Loucy (cell line): ENCODE data around the gene CDKN2B-AS1.

Experiments used
- H2AFZ ChIP-seq: fragments of 200-600 bp; sonication (generic); 2 replicates; pipeline ENCODE4 v1.6.0; 2016; ENCODE audit warnings: antibody characterized with exemption, mild to moderate bottlenecking, low read length, moderate library complexity
- H3F3A ChIP-seq: fragments of 200-600 bp; 2 replicates; pipeline ENCODE4 v1.6.0; 2016; ENCODE audit warnings: antibody characterized with exemption, low read depth, mild to moderate bottlenecking
- H3K27me3 ChIP-seq: fragments of 200-600 bp; sonication (generic); 2 replicates; pipeline ENCODE4 v1.6.1; 2014; ENCODE audit warnings: low read length, mild to moderate bottlenecking; ENCODE audit not compliant: insufficient read depth, poor library complexity, severe bottlenecking
- H3K36me3 ChIP-seq: fragments of 200-600 bp; sonication (generic); 2 replicates; pipeline ENCODE4 v1.6.1; 2016; ENCODE audit warnings: low read length; ENCODE audit not compliant: insufficient read depth
- H3K4me1 ChIP-seq: fragments of 200-600 bp; sonication (generic); 2 replicates; pipeline ENCODE4 v1.5.1; 2014; ENCODE audit warnings: low read length, mild to moderate bottlenecking; ENCODE audit not compliant: insufficient read depth, poor library complexity, severe bottlenecking
- H3K4me2 ChIP-seq: fragments of 200-600 bp; sonication (generic); 2 replicates; pipeline ENCODE4 v1.6.0; 2014; ENCODE audit warnings: antibody characterized with exemption, low read length, low read depth, mild to moderate bottlenecking; ENCODE audit not compliant: poor library complexity, severe bottlenecking
- H3K4me3 ChIP-seq: fragments of 200-600 bp; sonication (generic); 2 replicates; pipeline ENCODE4 v1.5.1; 2014; ENCODE audit warnings: low read length, mild to moderate bottlenecking, mixed read lengths; ENCODE audit not compliant: poor library complexity, severe bottlenecking
- H3K79me2 ChIP-seq: fragments of 200-600 bp; sonication (generic); 2 replicates; pipeline ENCODE4 v1.6.1; 2014; ENCODE audit warnings: low read length; ENCODE audit not compliant: insufficient read depth
- H3K9ac ChIP-seq: fragments of 200-600 bp; sonication (generic); 2 replicates; pipeline ENCODE4 v1.6.0; 2014; ENCODE audit warnings: mild to moderate bottlenecking, low read depth, low read length, moderate library complexity; ENCODE audit not compliant: poor library complexity, severe bottlenecking
- H3K9me2 ChIP-seq: fragments of 200-600 bp; sonication (generic); replicated peaks from 2 replicates; pipeline ENCODE4 v1.6.1; 2016; ENCODE audit warnings: low read depth, low read length, mixed read lengths
- H3K9me3 ChIP-seq: fragments of 200-600 bp; sonication (generic); 2 replicates; pipeline ENCODE4 v1.6.1; 2014; ENCODE audit warnings: mild to moderate bottlenecking, antibody characterized with exemption, low read length, low read depth; ENCODE audit not compliant: insufficient read depth
- H4K20me1 ChIP-seq: fragments of 200-600 bp; sonication (generic); 2 replicates; pipeline ENCODE4 v1.6.0; 2014; ENCODE audit warnings: antibody characterized with exemption, low read length, mild to moderate bottlenecking; ENCODE audit not compliant: insufficient read depth, poor library complexity, severe bottlenecking
- EZH2phosphoT487 ChIP-seq: fragments of 200-600 bp; IDR thresholded peaks from 2 replicates; pipeline ENCODE4 v1.6.1; 2018; ENCODE audit warnings: antibody characterized with exemption, mild to moderate bottlenecking, moderate library complexity, borderline replicate concordance
- TF ChIP-seq, protein P1 (sequence below): fragments of 200-600 bp; sonication (generic); conservative IDR thresholded peaks from 2 replicates; pipeline ENCODE4 v1.5.1; 2014; ENCODE audit warnings: mild to moderate bottlenecking, antibody characterized with exemption, low read length

The CDKN2B-AS1 gene

DNA sequence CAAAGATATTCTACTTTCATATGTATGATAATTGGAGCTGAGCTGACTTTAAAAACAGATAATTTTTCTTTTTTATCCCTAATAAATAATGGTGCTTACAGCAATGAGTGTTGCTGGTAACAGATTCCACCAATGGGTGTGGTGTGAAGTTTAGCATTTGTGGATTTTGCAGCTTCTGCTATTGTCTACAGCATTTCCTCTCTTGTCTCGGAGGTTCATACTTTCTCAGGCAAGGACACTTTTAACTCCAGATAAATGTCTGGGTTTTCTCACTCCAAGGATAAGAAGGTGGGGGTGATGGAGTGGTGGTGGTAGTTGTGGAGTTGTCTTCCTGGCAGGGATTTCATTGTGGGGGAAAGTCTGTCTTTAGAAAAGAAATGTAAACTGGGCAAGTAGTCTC lies 134.5 kb downstream of the CDKN2B-AS1 start:
- Histone ChIP-seq H4K20me1 (no peaks in the 10 kb centered on the region), H3K27me3 (no peaks in the 10 kb centered on the region), H3K79me2 (no peaks in the 10 kb centered on the region), H3K9me2 (no peaks in the 10 kb centered on the region), H3K4me1 (no peaks in the 10 kb centered on the region), H3K36me3 (no peaks in the 10 kb centered on the region), H3K4me3 (no peak overlapping the region), H3F3A (no peaks in the 10 kb centered on the region), H3K4me2 (no peak overlapping the region), H2AFZ (no peak overlapping the region), H3K9me3 (no peaks in the 10 kb centered on the region), H3K9ac (no peak overlapping the region)
- no peak for TF ChIP-seq EZH2phosphoT487
- TF ChIP-seq, protein P1, sequence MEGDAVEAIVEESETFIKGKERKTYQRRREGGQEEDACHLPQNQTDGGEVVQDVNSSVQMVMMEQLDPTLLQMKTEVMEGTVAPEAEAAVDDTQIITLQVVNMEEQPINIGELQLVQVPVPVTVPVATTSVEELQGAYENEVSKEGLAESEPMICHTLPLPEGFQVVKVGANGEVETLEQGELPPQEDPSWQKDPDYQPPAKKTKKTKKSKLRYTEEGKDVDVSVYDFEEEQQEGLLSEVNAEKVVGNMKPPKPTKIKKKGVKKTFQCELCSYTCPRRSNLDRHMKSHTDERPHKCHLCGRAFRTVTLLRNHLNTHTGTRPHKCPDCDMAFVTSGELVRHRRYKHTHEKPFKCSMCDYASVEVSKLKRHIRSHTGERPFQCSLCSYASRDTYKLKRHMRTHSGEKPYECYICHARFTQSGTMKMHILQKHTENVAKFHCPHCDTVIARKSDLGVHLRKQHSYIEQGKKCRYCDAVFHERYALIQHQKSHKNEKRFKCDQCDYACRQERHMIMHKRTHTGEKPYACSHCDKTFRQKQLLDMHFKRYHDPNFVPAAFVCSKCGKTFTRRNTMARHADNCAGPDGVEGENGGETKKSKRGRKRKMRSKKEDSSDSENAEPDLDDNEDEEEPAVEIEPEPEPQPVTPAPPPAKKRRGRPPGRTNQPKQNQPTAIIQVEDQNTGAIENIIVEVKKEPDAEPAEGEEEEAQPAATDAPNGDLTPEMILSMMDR, result no peak

DNA sequence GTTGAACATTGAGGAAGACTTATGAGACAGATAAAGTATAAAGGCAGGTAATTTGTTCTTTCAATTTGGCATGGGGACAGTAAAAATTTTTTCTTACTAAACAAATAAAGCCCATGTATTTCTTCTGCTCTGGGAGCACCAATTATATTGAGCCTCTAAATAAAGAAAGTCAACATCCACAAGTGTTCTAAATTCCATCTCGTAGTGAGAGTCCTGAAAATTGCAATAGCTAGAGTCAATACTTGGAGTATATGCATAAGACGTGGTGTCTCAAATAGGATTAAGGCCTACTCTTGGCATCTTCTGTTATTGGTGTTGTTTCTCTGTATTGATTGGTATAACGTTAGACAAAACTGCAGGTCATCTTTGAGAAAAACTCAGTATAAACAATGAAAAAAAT lies 135.0 kb downstream of the CDKN2B-AS1 start:
- Histone ChIP-seq H3F3A (no peaks in the 10 kb centered on the region), H3K4me2 (no peak overlapping the region), H3K9me3 (no peaks in the 10 kb centered on the region), H3K9me2 (no peaks in the 10 kb centered on the region), H3K36me3 (no peaks in the 10 kb centered on the region), H2AFZ (no peak overlapping the region), H4K20me1 (no peaks in the 10 kb centered on the region), H3K4me1 (no peaks in the 10 kb centered on the region), H3K27me3 (no peaks in the 10 kb centered on the region), H3K79me2 (no peaks in the 10 kb centered on the region), H3K4me3 (no peak overlapping the region), H3K9ac (no peak overlapping the region)
- TF ChIP-seq, protein P1, result no peak
- no peak for TF ChIP-seq EZH2phosphoT487

DNA sequence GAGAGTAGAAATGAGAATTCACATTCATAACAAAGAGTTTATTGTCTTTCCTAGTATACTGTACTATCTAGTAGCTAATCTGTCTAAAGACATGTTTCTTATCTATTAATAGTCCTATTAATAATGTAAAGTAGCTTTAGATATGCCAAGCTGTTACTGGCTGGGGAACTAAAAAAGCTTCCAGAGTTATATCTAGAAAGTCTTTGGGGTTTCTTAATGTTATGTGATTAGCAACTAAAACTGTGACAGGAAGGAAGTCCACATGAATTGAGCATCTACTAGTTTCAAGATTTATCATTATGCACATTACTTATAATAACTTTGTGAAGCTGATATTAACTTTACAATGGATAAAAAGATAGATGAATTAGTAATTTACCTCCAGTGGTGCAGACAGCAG lies 137.2 kb downstream of the CDKN2B-AS1 start:
- Histone ChIP-seq H3K27me3 (no peaks in the 10 kb centered on the region), H2AFZ (no peak overlapping the region), H3K79me2 (no peaks in the 10 kb centered on the region), H3K4me1 (no peaks in the 10 kb centered on the region), H3K9me2 (no peaks in the 10 kb centered on the region), H3F3A (no peaks in the 10 kb centered on the region), H3K4me3 (no peak overlapping the region), H4K20me1 (no peaks in the 10 kb centered on the region), H3K4me2 (no peak overlapping the region), H3K9ac (no peak overlapping the region), H3K36me3 (no peaks in the 10 kb centered on the region), H3K9me3 (no peaks in the 10 kb centered on the region)
- TF ChIP-seq EZH2phosphoT487, result no peak
- TF ChIP-seq, protein P1, result no peak
